ENCODE data around the gene FAM227B.
"Not testable (repeated sequence)": the region's sequence is repeated elsewhere in the genome, so short reads cannot be mapped to it uniquely, and the experiment has no call there.

FAM227B gene

GRCh38 chr15:49495993-49496753, 124.4 kb downstream of the FAM227B start:
- DNase-seq (ENCODE audit: extremely low read depth in 1 of 2, low read depth in 1 of 2), result no peak

DNA sequence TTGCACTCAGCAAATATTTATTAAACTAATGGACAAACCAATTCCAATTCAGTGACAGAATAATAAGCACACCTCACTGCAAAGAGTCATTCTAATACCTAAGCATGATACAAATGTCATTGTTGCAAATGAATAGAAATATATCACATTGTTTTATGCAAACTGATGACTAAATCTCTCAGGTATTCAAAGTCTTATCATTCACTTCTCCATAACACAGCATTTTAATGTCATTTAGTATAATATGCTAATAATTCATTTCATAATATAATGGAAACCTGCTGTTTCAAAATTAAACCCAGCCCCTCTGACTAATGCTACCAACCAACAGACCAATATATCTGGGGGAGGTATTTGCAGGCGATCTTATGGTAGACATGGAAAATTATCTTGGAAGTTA, 125.8 kb downstream of the FAM227B start:
- DNase-seq (ENCODE audit: extremely low read depth in 1 of 2, low read depth in 1 of 2), result no peak

- no peak for DNase-seq (ENCODE audit: extremely low read depth in 1 of 2, low read depth in 1 of 2)
Observed at GRCh38 chr15:49492830-49493229, 127.8 kb downstream of the FAM227B start.

DNA sequence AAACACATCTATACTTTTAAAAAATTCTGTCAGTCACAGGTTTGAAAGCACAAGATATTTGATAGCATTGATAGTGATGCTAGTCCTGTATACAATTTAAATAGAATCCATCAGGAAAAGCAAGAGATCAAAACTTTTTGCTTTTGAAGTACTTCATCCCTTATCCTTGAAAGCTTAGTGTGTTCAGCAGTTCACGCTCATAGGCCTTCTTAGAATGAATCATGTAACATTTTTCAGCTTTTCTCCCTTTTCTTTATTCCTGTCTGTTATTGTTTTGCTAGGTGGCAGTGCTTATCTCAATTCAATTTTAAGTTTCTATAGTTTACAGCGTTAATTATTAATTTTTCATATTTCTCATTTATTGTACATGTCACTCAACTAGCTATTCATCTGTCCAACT, 128.5 kb downstream of the FAM227B start:
- no peak for DNase-seq (ENCODE audit: extremely low read depth in 1 of 2, low read depth in 1 of 2)

DNA sequence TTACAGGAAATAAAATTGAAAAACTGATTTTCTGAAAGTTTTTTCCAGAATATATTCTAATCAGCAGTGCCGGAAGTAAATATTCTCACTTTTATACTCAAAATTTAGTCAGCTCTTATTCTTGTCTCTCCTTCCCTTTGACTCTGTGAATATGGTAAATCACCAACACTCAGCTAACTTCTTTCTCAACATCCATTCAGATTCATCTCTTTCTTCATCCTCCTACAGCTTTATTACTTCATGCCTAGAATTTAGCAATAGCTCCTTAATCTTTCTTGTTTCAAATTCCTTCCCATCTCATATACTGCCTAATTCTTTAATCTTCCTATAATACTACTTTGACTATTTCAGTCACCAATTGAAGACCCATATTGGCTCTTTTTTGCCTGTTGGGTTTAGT, 129.7 kb downstream of the FAM227B start:
- no peak for DNase-seq (ENCODE audit: extremely low read depth in 1 of 2, low read depth in 1 of 2)

DNA sequence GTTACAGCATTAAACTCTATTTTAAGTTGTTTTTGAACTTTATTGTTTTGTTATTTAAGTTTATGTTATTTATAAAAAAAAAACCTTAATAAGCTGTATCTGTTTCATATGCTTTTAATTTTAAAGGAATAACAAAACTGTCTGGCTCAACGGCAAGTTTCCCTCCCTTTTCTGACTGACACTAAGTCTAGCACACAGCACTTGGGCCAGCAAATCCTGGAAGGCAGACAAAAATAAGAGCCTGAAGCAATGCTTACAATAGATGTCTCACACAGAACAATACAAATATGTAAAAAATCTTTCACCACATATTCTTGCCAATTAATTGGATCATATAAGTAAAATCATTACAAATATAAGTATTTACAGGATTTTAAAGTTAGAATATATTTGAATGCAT, 135.2 kb downstream of the FAM227B start:
- not testable (repeated sequence) for DNase-seq (ENCODE audit: extremely low read depth in 1 of 2, low read depth in 1 of 2)

DNA sequence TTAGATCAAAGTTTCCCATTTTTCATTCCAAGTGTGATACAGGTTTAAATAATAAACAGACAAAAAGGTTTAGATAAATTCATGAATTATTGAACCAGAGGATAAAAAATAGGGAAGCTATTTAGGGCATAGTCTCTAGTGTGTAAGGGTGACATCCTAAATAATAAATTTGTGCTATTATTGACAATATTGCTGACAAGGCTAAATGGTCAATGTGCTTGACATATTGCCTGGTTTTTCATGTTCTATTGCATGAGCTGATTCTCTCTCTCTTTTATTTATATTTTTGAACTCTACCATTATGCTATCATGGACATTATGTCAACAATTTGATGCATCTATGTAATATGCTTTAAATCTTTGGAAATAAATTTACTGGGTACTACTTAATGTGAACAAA, 141.6 kb downstream of the FAM227B start:
- DNase-seq (ENCODE audit: extremely low read depth in 1 of 2, low read depth in 1 of 2), result not testable (repeated sequence)

DNA sequence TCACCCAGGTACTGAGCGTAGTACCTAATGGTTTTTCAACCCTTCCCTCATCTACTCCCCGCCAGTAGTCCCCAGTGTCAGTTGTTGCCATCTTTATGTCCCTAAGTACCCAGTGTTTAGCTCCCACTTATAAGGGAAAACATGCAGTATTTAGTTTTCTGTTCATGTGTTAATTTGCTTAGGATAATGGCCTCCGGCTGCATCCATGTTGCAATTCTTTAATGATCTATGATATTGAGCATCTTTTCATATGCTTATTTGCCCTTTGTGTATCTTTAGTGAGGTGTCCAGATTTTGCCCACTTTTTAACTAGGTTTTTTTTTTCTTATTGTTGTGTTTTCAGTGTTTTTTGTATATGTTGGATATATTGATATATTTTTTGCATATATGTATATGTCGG, 142.6 kb downstream of the FAM227B start:
- DNase-seq (ENCODE audit: extremely low read depth in 1 of 2, low read depth in 1 of 2), result not testable (repeated sequence)

GRCh38 chr15:49473031-49473430, 147.6 kb downstream of the FAM227B start:
- DNase-seq (ENCODE audit: extremely low read depth in 1 of 2, low read depth in 1 of 2), result no peak

- DNase-seq (ENCODE audit: extremely low read depth in 1 of 2, low read depth in 1 of 2), result no peak
Observed at GRCh38 chr15:49472338-49472737, 148.3 kb downstream of the FAM227B start.

- no peak for DNase-seq (ENCODE audit: extremely low read depth in 1 of 2, low read depth in 1 of 2)
Observed at GRCh38 chr15:49471733-49472132, 148.9 kb downstream of the FAM227B start.

- peak in 1 of 2 donors; percentile 9 for DNase-seq (ENCODE audit: extremely low read depth in 1 of 2, low read depth in 1 of 2)
Observed at GRCh38 chr15:49471248-49471647, 149.4 kb downstream of the FAM227B start.

GRCh38 chr15:49468481-49468839, 152.2 kb downstream of the FAM227B start:
- no peak for DNase-seq (ENCODE audit: extremely low read depth in 1 of 2, low read depth in 1 of 2)

DNA sequence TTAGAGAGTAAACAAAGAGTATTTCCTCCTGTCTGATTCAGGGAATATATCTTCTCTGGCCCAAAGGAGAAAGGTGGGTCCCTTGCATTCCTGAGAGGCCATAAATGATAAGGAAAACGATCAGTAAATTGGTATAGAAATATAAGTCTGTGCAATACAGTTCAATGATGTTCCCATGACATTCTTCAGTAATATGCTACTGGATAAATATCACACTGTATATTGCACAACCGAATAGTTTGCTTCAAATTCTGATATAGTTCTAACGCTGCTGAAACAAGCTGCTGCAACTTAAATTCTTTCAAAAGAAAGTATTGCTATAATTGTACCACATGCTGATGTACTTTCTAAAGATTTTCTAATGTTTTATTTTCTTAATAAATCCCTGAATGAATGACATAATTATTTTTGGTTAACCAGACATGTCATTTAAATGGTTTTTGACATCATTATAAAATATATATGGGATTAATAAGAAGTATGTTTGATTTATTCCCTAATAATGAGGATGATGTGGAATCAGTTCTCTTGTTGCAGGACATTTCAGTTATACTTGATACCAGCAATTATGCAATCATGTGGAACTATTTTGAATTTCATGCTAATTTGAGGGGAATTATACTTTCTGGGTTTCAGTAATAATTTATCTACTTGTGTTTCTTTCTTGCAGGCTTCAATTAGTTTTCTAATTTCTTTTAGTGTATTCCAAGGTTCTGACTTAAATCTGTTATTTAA, 152.7 kb downstream of the FAM227B start:
- no peak for DNase-seq (ENCODE audit: extremely low read depth in 1 of 2, low read depth in 1 of 2)

- no peak for DNase-seq (ENCODE audit: extremely low read depth in 1 of 2, low read depth in 1 of 2)
Observed at GRCh38 chr15:49466119-49466518, 154.5 kb downstream of the FAM227B start.

DNA sequence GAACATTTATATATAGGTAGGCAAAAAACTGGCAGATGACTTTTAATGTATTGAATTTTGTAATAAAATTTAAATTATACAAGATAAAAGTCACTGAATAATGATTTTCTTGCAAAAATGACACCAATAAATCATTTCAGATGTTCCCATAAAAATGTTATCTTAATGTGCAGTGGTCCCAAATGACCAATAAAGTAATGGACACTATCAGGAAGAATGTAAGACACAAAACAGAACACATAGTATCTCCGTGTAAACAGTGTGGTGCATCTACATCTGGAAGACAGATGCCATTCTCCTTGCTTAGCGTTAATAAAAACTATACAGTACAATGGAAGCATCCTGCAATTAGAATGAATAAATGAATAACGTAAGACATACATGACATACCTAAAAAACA, 156.1 kb downstream of the FAM227B start:
- DNase-seq (ENCODE audit: extremely low read depth in 1 of 2, low read depth in 1 of 2), result no peak

- no peak for DNase-seq (ENCODE audit: extremely low read depth in 1 of 2, low read depth in 1 of 2)
Observed at GRCh38 chr15:49462232-49462844, 158.3 kb downstream of the FAM227B start.

GRCh38 chr15:49460411-49460941, 160.1 kb downstream of the FAM227B start:
- DNase-seq (ENCODE audit: extremely low read depth in 1 of 2, low read depth in 1 of 2), result no peak

DNA sequence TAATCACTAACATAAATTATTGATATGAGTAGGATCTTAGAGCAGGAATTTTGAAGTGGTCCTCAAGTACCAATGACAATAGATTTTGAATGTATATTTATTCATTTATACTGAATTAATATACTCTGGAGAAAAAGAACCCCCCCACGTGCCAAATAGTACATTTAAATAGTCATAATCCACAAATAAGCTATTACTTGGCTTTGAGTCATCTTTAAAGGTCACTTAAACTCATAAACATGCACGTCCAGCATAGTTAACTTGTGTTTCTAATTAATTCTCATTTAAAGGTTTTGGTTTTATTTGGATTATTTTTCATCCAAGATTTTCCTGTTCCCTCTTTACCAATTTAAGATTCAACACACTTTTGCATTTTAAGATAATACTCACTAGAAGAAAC, 162.5 kb downstream of the FAM227B start:
- DNase-seq (ENCODE audit: extremely low read depth in 1 of 2, low read depth in 1 of 2), result no peak

DNA sequence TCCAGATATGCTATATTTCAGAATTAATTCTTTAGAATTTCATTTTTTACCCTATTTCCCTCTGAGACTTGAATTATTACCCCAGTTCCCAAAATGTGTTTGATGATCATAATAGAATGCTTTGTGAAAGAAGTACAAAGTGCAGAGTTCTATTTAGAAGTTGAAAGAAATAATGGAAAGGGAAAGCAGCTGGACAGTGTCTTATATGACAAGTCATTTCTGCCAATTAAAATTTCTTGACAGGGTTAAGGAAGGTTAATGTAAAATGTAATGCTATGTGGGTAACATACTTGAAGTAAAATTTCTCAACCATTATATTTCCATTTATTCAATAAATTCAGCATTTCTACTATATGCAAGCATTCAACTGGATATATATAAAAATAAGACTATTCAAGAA, 164.5 kb downstream of the FAM227B start:
- DNase-seq (ENCODE audit: extremely low read depth in 1 of 2, low read depth in 1 of 2), result no peak

DNA sequence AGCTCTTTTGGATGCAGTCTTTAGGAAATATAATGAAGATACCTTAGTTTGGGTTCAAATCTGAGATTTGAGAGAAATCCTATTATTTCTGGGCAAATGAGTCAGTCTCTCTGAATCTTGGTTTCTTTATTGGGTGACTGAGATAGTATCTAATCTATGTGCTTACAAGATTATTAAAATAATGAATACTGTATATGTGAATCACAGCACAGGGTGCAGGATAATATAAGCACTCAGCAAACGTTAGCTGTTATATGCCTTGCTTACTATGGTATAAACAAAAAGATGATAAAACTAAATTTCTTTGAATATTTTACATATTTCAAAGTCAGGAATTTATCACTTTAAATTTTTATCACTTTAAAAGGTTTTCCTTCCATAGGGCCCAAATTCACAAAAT, 168.0 kb downstream of the FAM227B start:
- no peak for DNase-seq (ENCODE audit: extremely low read depth in 1 of 2, low read depth in 1 of 2)

- DNase-seq (ENCODE audit: extremely low read depth in 1 of 2, low read depth in 1 of 2), result no peak
Observed at GRCh38 chr15:49441816-49442215, 178.8 kb downstream of the FAM227B start.

Data from stimulated activated CD8-positive, alpha-beta memory T cell treated with anti-CD3 and anti-CD28 coated beads, Interleukin-7, amount 100 ng/mL, for 48 hours (primary cell).